Right renal cortex interstitium (tissue), 3 donors: Measurements from ENCODE around the gene TMEM63B. TPM values are rescaled to one million over a fixed set of nuclear protein-coding genes. Genes with fewer than 3 reads are reported as not detected.
"Not testable (repeated sequence)": the region's sequence is repeated elsewhere in the genome, so short reads cannot be mapped to it uniquely, and the experiment has no call there.

Experiments
- DNase-seq, 3 donors: peaks; one replicate each; pipeline ENCODE4 v3.0.0-alpha.2; 2013; ENCODE audit warnings: low read depth in 3 of 3, low spot score in 2 of 3
- polyA plus RNA-seq, 3 donors: library from polyadenylated mRNA; unstranded; fragments of 120-200 nt; gene quantifications; one replicate each; pipeline ENCODE4 v1.2.1, GENCODE V29; 2013; ENCODE audit not compliant: insufficient read length in 3 of 3

TMEM63B gene
- polyA plus RNA-seq, 3 donors: 33.3 to 38.5 (median 34.3) TPM

DNA sequence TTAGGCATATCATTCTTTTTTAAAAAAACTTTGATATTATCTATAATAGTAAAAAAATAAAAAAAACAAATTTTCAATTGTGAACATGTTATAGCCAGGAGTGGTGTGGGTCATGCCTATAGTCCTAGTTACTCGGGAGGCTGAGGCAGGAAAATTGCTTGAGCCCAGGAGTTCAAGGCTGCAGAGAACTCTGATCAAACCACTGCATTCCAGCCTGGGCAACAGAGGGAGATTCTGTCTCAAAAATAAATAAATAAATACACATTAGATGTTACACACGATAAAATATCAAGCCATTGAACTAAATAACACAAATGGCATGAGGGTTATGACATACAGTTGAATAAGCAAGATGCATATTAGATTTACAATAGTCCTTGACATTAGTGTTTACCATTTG is 61.5 kb downstream of the TMEM63B start:
- DNase-seq: no peak

DNA sequence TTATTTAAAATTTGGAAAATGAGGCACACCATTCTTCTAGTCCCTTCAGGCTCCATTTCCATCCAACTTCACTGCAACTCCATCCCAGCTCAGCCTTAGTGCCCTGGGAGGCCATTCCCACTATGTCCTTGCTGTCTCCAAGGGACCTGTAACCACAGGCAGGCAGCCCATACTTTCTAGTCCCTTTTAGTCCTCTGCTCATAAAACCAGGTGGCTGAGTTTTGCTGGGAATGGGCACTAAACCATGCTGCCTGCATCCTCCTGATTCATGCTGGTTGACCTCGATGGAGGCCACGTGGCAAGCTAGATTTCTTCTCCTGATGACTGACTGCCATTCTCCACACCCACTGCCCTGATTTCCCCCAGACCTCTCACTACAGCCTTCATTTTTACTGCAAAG is 61.9 kb downstream of the TMEM63B start:
- no peak for DNase-seq

DNA sequence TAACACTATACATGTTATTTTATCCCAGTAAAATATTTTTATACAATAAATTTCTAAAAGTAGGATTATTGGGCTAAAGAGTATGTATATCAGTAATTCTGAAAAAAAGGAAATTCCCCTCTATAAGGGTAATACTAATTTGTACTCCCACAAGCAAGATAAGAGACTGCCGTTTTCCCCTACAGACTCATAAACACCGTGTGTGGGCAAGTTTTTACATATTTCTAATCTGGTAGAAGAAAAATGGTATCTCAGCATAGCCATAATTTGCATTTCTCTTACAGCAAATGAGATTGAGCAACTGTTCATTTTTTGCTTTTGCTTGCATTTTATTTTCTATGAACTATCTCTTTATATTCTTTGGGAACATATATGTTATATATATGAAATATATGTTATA is 63.4 kb downstream of the TMEM63B start:
- no peak for DNase-seq

- DNase-seq: no peak
These were observed 65.2 kb downstream of the TMEM63B start for GRCh38 chr6:44192428-44193041.

DNA sequence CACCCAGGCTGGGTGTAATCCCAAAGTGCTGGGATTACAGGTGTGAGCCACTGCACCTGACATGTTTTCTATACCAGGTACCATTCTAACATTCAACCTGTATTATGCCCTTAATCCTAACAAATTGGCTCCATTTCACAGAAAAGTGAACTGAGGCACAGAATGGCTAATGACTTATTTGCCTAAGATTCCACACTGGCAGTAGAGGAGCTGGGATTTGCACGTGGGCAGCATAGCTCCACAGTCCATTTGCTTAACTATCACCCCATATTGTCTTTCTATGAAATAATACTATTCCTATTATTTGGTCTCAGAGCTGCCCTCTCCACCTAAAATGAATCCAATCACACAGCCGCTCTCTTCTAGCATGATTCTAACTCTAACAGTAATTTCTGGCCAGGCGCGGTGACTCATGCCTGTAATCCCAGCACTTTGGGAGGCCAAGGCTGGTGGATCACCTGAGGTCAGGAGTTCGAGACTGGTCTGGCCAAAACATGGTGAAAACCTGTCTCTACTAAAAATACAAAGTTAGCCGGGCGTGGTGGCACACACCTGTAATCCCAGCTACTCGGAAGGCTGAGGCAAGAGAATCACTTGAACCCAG is 66.1 kb downstream of the TMEM63B start:
- no peak for DNase-seq

DNA sequence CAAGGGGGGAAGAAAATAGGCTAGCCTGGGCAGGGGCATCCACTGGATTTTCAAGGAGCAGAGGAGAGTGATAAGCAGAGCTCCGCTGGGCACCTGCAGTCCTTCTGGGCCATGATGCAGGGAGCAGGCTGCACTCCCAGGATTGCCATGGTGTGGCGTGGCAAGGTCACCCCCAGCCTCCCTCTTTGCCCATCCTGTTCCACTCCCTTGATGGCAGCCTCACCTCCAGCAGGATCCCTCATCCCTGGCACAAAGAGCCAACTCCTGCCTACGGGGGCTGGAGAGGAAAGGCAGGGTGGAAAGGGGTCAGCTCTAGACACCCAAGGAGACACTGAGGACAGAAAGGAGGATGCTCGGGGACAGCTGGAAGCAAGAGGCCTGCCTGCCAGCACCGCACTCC is 67.0 kb downstream of the TMEM63B start:
- DNase-seq: no peak

DNA sequence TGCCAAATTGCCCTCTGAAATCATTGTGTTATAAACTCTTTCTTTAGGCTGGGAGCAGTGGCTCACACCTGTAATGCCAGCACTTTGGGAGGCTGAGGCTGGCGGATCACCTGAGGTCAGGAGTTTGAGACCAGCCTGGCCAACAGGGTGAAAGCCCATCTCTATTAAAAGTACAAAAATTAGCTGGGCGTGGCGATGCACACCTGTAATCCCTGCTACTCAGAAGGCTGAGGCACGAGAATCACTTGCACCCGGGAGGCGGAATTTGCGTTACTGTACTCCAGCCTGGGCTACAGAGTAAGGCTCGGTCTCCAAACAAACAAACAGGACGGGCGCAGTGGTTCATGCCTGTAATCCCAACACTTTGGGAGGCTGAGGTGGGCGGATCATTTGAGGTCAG is 69.0 kb downstream of the TMEM63B start:
- DNase-seq: not testable (repeated sequence)

- no peak for DNase-seq
These were observed 71.3 kb downstream of the TMEM63B start for GRCh38 chr6:44198684-44199083.

DNA sequence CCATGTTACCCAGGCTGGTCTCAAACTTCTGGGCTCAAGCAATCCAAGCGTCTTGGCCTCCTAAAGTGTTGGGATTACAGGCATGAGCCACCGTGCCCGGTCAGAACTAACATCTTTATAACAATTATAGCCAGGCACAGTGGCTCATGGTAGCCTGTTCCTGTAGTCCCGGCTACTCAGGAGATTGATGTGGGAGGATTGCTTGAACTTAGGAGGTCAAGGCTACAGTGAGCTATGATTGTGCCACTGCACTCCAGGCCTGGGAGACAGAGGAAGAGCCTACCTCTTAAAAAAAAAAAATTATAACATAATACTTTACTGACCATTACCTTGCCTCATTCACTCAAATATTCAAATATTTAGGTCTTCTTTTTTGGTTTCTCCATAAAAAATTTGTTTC is 72.5 kb downstream of the TMEM63B start:
- no peak for DNase-seq

- no peak for DNase-seq
These were observed 73.8 kb downstream of the TMEM63B start for GRCh38 chr6:44201200-44201599.

DNA sequence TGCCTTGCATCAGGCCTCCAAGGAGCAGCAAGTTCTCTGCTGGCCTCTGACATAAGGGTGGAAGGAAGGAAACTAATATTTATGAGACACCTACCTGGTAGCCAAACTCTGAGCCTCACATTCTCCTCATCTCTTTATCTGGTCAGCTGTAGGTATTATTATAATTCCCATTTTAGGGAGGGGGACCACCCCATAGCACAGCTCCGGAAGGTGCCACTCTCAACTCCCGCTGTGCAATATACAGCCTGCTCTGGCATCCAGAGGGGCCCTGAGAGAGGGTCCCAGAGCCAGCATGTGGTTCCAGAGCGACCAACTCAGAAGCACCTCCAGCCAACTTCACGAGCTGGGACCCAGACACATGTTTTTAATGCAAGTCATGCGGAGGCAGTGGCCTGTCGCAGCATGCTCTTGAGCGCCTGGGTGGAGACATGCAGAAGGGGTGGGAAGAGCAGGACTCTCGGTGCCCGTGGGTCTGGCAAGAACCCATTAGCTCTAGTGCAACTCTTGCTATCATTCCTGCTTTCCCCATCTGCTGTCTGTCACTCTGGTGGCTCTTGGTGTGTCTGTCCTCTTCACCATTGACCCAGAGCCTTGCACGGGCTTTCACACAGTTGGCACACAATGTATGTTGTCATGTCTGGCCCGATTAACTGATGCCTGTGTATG is 74.4 kb downstream of the TMEM63B start:
- DNase-seq: no peak

DNA sequence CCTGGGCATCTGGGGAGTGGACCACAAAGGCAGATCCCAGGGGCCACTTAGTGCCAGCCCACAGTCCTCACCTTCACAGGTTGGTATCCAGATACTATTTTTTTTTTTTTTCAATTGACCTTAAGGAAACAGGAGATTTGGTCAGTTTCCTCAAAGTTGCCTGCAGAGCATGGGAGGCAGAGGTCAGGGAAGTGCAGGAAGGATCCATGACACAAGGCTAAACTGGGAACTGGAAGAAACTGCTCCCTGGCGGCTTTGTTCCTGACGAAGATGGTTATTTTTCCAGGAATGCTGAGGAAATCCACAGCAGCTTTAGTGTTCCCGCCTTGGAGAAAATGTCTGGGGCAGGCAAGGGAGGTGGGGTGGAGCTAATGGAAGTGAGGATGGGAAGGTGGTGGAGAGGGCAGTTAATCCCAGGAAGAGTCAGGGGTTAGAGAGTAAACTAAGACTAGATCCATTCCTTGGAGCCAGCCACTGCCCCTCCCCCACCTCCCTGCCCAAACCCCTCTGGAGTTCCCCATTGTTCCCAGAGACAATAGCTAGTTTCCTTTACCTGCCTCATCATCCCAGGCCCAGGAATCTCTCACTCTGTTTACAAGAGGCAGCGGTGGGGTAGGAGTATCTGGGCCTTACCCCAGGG is 75.1 kb downstream of the TMEM63B start:
- DNase-seq: no peak

DNA sequence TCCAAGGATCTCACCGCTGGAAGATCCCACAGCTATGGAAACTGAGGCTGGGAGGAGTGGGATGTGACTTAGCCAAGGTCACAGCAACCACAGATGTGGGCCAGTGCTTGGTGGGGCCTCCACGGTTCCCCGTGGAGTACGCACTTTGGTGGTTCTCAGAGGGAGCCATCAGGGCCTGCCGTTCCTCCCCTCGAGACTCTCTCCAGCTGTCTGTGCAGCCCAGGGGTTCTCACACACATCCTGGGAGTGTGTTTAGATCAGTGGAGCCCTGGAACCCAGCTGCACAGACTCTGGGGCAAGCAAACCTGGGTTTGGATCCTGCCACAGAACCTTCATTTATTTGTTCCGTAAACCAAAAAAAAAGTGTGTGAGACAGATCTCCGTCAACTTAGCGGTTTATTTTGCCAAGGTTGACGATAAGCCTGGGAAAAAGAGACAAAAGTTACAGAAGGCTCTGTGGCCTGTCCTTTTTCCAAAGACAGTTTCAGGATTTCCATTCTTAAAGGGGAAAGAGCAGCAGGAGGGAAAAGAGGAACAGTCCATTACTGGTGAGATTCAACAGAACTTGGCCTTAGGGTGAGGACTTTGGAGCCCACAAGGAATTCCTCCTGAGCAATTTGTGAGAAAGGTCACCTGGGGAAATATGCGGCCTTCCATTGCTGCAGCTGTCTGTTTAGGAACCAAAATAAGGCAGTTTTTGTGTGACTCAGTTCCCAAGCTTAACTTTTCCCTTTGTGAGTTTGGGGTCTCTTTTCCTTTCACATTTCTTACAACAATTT is 75.8 kb downstream of the TMEM63B start:
- no peak for DNase-seq

DNA sequence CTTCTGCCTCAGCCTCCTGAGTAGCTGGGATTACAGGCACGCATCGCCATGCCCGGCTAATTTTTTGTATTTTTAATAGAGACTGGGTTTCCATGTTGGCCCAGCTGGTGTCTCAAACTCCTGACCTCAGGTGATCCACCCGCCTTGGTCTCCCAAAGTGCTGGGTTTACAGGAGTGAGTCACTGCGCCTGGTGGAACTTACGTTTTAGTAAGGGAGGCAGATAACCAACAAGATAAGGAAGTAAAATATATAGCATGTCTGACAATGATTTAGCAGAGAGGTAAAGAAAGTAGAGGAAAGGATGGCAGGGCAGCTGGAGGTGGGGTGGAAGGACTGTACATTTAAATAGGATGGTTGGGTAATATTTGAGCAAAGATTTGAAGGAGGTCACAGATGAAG is 76.6 kb downstream of the TMEM63B start:
- DNase-seq: no peak

Other genes starting within 250 kb of the TMEM63B start
- gene MRPL14, start 102 bp upstream of the TMEM63B start, polyA plus RNA-seq: 10 to 100 TPM; 38.9 to 40.4 (median 40.3) TPM
- gene CAPN11, start 31.3 kb downstream of the TMEM63B start, polyA plus RNA-seq: under 1 TPM; 0.12 to 0.24 (median 0.17) TPM
- gene MYMX, start 89.4 kb downstream of the TMEM63B start, polyA plus RNA-seq: under 1 TPM; 0.42 to 0.85 (median 0.65) TPM
- gene SLC29A1, start 96.0 kb downstream of the TMEM63B start, polyA plus RNA-seq: 10 to 100 TPM; 33.0 to 34.2 (median 33.0) TPM
- gene HSP90AB1, start 119.5 kb downstream of the TMEM63B start, polyA plus RNA-seq: 1,000 to 10,000 TPM; 1,281 to 1,316 (median 1,306) TPM
- 10 to 100 TPM; 51.7 to 59.3 (median 56.5) TPM for gene SLC35B2, start 130.0 kb downstream of the TMEM63B start, polyA plus RNA-seq
- gene NFKBIE, start 138.0 kb downstream of the TMEM63B start, polyA plus RNA-seq: 10 to 100 TPM; 10.6 to 11.7 (median 11.6) TPM
- gene TMEM151B, start 142.9 kb downstream of the TMEM63B start, polyA plus RNA-seq: under 1 TPM; 0.42 to 0.62 (median 0.60) TPM
- 10 to 100 TPM; 12.1 to 14.7 (median 12.4) TPM for gene AARS2, start 185.8 kb downstream of the TMEM63B start, polyA plus RNA-seq
- gene SPATS1, start 215.1 kb downstream of the TMEM63B start, polyA plus RNA-seq: not detected